ENCODE results near the gene C19orf38.

GRCh38 chr19:10888421-10888866 lies 40.2 kb downstream of the C19orf38 start:
- no peak for TF ChIP-seq CTCF (IDR thresholded peaks at IDR 0.05; ENCODE audit: low read depth, low read length, missing input control)
- no peak for TF ChIP-seq RAD21 (IDR thresholded peaks at IDR 0.05)
- TF ChIP-seq, protein P1, sequence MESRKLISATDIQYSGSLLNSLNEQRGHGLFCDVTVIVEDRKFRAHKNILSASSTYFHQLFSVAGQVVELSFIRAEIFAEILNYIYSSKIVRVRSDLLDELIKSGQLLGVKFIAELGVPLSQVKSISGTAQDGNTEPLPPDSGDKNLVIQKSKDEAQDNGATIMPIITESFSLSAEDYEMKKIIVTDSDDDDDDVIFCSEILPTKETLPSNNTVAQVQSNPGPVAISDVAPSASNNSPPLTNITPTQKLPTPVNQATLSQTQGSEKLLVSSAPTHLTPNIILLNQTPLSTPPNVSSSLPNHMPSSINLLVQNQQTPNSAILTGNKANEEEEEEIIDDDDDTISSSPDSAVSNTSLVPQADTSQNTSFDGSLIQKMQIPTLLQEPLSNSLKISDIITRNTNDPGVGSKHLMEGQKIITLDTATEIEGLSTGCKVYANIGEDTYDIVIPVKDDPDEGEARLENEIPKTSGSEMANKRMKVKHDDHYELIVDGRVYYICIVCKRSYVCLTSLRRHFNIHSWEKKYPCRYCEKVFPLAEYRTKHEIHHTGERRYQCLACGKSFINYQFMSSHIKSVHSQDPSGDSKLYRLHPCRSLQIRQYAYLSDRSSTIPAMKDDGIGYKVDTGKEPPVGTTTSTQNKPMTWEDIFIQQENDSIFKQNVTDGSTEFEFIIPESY (IDR thresholded peaks at IDR 0.05): no peak
- no peak for TF ChIP-seq YY1 (IDR thresholded peaks at IDR 0.05)
- no peak for TF ChIP-seq GABPA (IDR thresholded peaks at IDR 0.05 in 1 of 2, conservative IDR thresholded peaks at IDR 0.05 in 1 of 2)
